ENCODE data around the gene SLC2A9. TPM values are rescaled to one million over a fixed set of nuclear protein-coding genes. Genes with fewer than 3 reads are reported as not detected.

The SLC2A9 gene
- total and polyA plus RNA-seq, 2 of the 8 experiments (the other 6 are each of a cell fraction or from before 2014, with no cell fraction given) = 0.20 to 0.26 TPM

GRCh38 chr4:9918484-9918883 is 102.8 kb downstream of the SLC2A9 start:
- DNase-seq (ENCODE audit: low read depth in 1 of 2, low spot score in 2 of 2) (no peak), FAIRE-seq (no peak)
- WGBS, 2 experiments (ENCODE audit: extremely low coverage in 1 of 2, insufficient coverage in 1 of 2, insufficient read length in 1 of 2, insufficient replicate concordance in 2 of 2, low coverage in 1 of 2, low lambda C conversion rate in 2 of 2, missing lambda C conversion rate in 1 of 2) = 94% methylated on average over 4 of the region's 4 CpGs; no CpG with 5 or more reads in 1 of the 2 experiments
- Histone ChIP-seq H3K23me2 (ENCODE audit: low read depth, low read length) (no peaks in the 10 kb centered on the region), H3K18ac (ENCODE audit: extremely low read depth, low read length) (no peak overlapping the region), H3K56ac (replicated peaks; ENCODE audit: insufficient read length, low read depth, low read length) (no peak overlapping the region), H2AFZ (ENCODE audit: low read length) (no peak overlapping the region), H3K23ac (ENCODE audit: insufficient read length) (no peak overlapping the region), H3K14ac (ENCODE audit: insufficient read length) (no peak overlapping the region), H3K79me2 (ENCODE audit: control insufficient read depth in 1 of 2, insufficient read depth in 2 of 2, low read length in 2 of 2) (no peaks in the 10 kb centered on the region), H2AK5ac (ENCODE audit: low read depth, low read length) (no peak overlapping the region), H3K4me1 (replicated peaks in 1 of 4; ENCODE audit: control insufficient read depth in 3 of 4, insufficient read depth in 4 of 4, low read length in 3 of 4) (peaks cover 0 to 8% (median 4%) of the 10 kb centered on the region in 4 experiments; a peak in 3 of 7 replicates), H3K36me3 (ENCODE audit: control insufficient read depth in 2 of 4, insufficient read depth in 4 of 4, low read length in 3 of 4) (no peaks in the 10 kb centered on the region), H3K9ac (replicated peaks in 1 of 4; ENCODE audit: extremely low read depth in 1 of 4, low read depth in 3 of 4, low read length in 3 of 4) (no peak overlapping the region), H2BK15ac (ENCODE audit: low read length) (no peak overlapping the region), H3K4me3 (ENCODE audit: extremely low read depth in 1 of 4, insufficient read depth in 2 of 4, low read depth in 3 of 4, low read length in 4 of 4) (no peak overlapping the region), H4K91ac (replicated peaks; ENCODE audit: insufficient read length, low read length) (no peak overlapping the region), H3K27me3 (replicated peaks in 1 of 4; ENCODE audit: control insufficient read depth in 3 of 4, extremely low read depth in 1 of 4, insufficient read depth in 3 of 4, low read length in 3 of 4) (no peaks in the 10 kb centered on the region), H4K5ac (ENCODE audit: insufficient read length, low read depth, low read length) (no peak overlapping the region), H2BK5ac (ENCODE audit: low read depth, low read length) (no peak overlapping the region), H2BK20ac (ENCODE audit: low read length) (0 out of 2 replicates have a peak overlapping the region, but pooled peaks have one; percentile 10), H4K20me1 (replicated peaks in 1 of 2; ENCODE audit: control insufficient read depth in 1 of 2, insufficient read depth in 2 of 2, low read length in 2 of 2) (no peaks in the 10 kb centered on the region), H3K4me2 (ENCODE audit: insufficient read depth in 1 of 2, low read depth in 2 of 2, low read length in 2 of 2) (no peak overlapping the region), H2BK120ac (replicated peaks; ENCODE audit: low read depth, low read length) (no peak overlapping the region), H3K9me3 (ENCODE audit: insufficient read depth in 2 of 2, low read depth in 1 of 2, low read length in 1 of 2) (no peaks in the 10 kb centered on the region), H4K8ac (ENCODE audit: extremely low read depth, insufficient read depth, low read length) (no peak overlapping the region), H3K79me1 (ENCODE audit: low read depth, low read length) (no peaks in the 10 kb centered on the region), H3K27ac (ENCODE audit: low read depth, low read length) (no peak overlapping the region), H2BK12ac (ENCODE audit: low read depth, low read length) (no peak overlapping the region), H3K4ac (replicated peaks; ENCODE audit: insufficient read length, low read depth, low read length) (no peak overlapping the region)
- POLR2A ChIA-PET (ENCODE audit: partially characterized antibody) = interaction anchor here (1.5 kb wide), 1 partner anchor 20 kb away, joined by 4 read pairs; no protein-coding TSS in a partner anchor
- CTCF ChIA-PET (ENCODE audit: partially characterized antibody) = interaction anchor here (0.9 to 7.8 kb wide), 18 partner anchors 8 to 215 kb away, joined by 3 to 64 read pairs (median 6); no protein-coding TSS in a partner anchor
- no peak for TF ChIP-seq CBX5 (IDR thresholded peaks at IDR 0.05; ENCODE audit: low read depth, low read length)
- TF ChIP-seq RAD21 (IDR thresholded peaks at IDR 0.05 in 1 of 2, conservative IDR thresholded peaks at IDR 0.05 in 1 of 2; ENCODE audit: low read depth in 2 of 2, low read length in 2 of 2) = peak in 1 of 2 experiments; percentile 11; a peak in 1 of 4 replicates
